GM23338 (cell line): ENCODE data around the gene POLD2.
A peak's percentile ranks its signal among the peaks of the same experiment; 100 is the strongest.

Source experiments
- CREB1 ChIP-seq: fragments of 250-450 bp; sonication (Bioruptor Pico); IDR thresholded peaks from 2 replicates; pipeline ENCODE4 v1.5.0; 2020; ENCODE audit warnings: low read depth, mild to moderate bottlenecking, moderate library complexity
- EZH2 ChIP-seq: fragments of 200-600 bp; sonication (generic); IDR thresholded peaks from one replicate; pipeline ENCODE4 v1.8.0; 2017; ENCODE audit warnings: antibody characterized with exemption, mild to moderate bottlenecking, low read depth; ENCODE audit not compliant: unreplicated experiment
- EZH2phosphoT487 ChIP-seq: fragments of 200-600 bp; sonication (generic); IDR thresholded peaks from one replicate; pipeline ENCODE4 v1.8.1; 2018; ENCODE audit warnings: antibody characterized with exemption; ENCODE audit not compliant: unreplicated experiment
- JUNB ChIP-seq: IDR thresholded peaks from one replicate; pipeline ENCODE4 v1.6.1; 2016; ENCODE audit warnings: antibody characterized with exemption; ENCODE audit not compliant: unreplicated experiment
- NANOG ChIP-seq: IDR thresholded peaks from 2 replicates; pipeline ENCODE4 v1.6.1; 2016; ENCODE audit warnings: antibody characterized with exemption, borderline replicate concordance
- POLR2AphosphoS5 ChIP-seq: IDR thresholded peaks from 2 replicates; pipeline ENCODE4 v1.6.1; 2016; ENCODE audit warnings: antibody characterized with exemption, low read depth
- ZNF114 ChIP-seq: fragments of 250-450 bp; sonication (Bioruptor Pico); IDR thresholded peaks from 2 replicates; pipeline ENCODE4 v1.5.0; 2020; ENCODE audit warnings: mild to moderate bottlenecking, moderate library complexity
- ZNF331 ChIP-seq: fragments of 250-450 bp; sonication (Bioruptor Pico); IDR thresholded peaks from 2 replicates; pipeline ENCODE4 v1.5.0; 2020; ENCODE audit warnings: low read depth, mild to moderate bottlenecking, moderate library complexity
- TF ChIP-seq, protein P1 (sequence below), 2 experiments: fragments of 200-600 bp in 1 of 2; sonication (generic) in 1 of 2; conservative IDR thresholded peaks; 2 replicates each; pipeline versions ENCODE4 v1.5.1 to v1.6.1; 2016 to 2017; ENCODE audit warnings: antibody characterized with exemption in 2 of 2, low read depth in 2 of 2, mild to moderate bottlenecking in 2 of 2, moderate library complexity in 1 of 2
- TF ChIP-seq, protein P2 (sequence below): IDR thresholded peaks from one replicate; pipeline ENCODE4 v1.6.1; 2018; ENCODE audit warnings: antibody characterized with exemption; ENCODE audit not compliant: unreplicated experiment
- TF ChIP-seq, protein P3 (sequence below): IDR thresholded peaks from 2 replicates; pipeline ENCODE4 v1.6.1; 2016; ENCODE audit warnings: antibody characterized with exemption

DNA sequence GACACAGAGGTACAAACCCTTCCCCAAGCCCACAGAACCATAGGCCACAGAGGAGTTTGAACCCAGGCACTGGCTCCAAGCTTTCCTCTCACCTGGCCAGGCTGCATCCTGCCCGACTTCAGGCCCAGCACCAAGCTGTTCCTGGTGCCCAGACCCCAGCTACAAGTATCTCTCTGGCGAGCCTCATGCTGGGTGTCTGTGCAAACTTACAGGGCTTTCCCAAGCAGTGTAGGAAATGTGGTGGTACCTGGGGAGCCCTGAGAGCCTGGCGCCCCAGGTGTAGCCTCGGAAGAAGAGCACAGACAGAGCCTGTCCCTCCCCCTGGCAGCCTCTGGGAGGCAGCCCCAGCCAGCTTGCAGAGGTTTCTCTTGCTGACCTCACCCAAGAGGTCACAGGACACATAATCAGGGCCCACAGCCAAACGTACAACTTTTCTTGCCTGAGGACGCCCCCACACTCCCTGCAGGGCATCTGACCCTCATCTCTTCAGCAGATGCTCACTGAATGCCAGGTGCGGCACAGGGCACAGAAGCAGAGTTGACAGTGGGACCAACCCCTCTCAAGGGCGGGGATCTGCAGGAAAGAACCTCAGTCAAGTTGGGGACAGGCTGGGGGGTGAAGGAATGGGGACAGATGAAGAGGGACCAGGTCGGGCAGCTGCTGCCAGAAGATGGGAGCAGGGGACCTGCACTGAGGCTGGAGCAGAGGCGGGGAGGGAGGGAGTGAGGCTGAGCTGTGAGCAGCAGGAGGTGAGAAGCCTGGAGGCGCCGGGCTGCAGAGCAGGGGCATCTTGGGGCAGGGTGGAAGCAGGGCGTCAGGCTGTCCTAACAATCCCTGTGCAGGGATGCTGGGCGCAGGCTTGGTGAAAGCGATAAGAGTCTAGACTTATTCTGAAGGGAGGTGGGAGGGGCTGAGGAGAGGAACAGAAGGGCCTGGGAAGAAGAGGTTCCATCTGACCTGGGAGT lies 34.0 kb upstream of the POLD2 start:
- TF ChIP-seq POLR2AphosphoS5 (no peak), EZH2 (no peak), CREB1 (CRISPR knock-in tag) (no peak), EZH2phosphoT487 (no peak), ZNF331 (CRISPR knock-in tag) (no peak), NANOG (no peak), JUNB (no peak), ZNF114 (CRISPR knock-in tag) (no peak)
- TF ChIP-seq, protein P1, sequence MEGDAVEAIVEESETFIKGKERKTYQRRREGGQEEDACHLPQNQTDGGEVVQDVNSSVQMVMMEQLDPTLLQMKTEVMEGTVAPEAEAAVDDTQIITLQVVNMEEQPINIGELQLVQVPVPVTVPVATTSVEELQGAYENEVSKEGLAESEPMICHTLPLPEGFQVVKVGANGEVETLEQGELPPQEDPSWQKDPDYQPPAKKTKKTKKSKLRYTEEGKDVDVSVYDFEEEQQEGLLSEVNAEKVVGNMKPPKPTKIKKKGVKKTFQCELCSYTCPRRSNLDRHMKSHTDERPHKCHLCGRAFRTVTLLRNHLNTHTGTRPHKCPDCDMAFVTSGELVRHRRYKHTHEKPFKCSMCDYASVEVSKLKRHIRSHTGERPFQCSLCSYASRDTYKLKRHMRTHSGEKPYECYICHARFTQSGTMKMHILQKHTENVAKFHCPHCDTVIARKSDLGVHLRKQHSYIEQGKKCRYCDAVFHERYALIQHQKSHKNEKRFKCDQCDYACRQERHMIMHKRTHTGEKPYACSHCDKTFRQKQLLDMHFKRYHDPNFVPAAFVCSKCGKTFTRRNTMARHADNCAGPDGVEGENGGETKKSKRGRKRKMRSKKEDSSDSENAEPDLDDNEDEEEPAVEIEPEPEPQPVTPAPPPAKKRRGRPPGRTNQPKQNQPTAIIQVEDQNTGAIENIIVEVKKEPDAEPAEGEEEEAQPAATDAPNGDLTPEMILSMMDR (conservative IDR thresholded peaks at IDR 0.05; ENCODE audit: low read depth in 2 of 2), result peak in 1 of 2 experiments; percentile 31; a peak in 2 of 4 replicates
- TF ChIP-seq, protein P2, sequence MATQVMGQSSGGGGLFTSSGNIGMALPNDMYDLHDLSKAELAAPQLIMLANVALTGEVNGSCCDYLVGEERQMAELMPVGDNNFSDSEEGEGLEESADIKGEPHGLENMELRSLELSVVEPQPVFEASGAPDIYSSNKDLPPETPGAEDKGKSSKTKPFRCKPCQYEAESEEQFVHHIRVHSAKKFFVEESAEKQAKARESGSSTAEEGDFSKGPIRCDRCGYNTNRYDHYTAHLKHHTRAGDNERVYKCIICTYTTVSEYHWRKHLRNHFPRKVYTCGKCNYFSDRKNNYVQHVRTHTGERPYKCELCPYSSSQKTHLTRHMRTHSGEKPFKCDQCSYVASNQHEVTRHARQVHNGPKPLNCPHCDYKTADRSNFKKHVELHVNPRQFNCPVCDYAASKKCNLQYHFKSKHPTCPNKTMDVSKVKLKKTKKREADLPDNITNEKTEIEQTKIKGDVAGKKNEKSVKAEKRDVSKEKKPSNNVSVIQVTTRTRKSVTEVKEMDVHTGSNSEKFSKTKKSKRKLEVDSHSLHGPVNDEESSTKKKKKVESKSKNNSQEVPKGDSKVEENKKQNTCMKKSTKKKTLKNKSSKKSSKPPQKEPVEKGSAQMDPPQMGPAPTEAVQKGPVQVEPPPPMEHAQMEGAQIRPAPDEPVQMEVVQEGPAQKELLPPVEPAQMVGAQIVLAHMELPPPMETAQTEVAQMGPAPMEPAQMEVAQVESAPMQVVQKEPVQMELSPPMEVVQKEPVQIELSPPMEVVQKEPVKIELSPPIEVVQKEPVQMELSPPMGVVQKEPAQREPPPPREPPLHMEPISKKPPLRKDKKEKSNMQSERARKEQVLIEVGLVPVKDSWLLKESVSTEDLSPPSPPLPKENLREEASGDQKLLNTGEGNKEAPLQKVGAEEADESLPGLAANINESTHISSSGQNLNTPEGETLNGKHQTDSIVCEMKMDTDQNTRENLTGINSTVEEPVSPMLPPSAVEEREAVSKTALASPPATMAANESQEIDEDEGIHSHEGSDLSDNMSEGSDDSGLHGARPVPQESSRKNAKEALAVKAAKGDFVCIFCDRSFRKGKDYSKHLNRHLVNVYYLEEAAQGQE, result no peak
- TF ChIP-seq, protein P3, sequence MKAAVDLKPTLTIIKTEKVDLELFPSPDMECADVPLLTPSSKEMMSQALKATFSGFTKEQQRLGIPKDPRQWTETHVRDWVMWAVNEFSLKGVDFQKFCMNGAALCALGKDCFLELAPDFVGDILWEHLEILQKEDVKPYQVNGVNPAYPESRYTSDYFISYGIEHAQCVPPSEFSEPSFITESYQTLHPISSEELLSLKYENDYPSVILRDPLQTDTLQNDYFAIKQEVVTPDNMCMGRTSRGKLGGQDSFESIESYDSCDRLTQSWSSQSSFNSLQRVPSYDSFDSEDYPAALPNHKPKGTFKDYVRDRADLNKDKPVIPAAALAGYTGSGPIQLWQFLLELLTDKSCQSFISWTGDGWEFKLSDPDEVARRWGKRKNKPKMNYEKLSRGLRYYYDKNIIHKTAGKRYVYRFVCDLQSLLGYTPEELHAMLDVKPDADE, result no peak
